ENCODE measurements around the gene NAGPA.

The NAGPA gene

GRCh38 chr16:5018793-5019192, 14.9 kb downstream of the NAGPA start:
- no peak for TF ChIP-seq CTCF (IDR thresholded peaks at IDR 0.05; ENCODE audit: borderline replicate concordance, insufficient read depth, low read depth, low read length)
- no peak overlapping the region for H3K4me3 ChIP-seq (ENCODE audit: low read depth, low read length)

- H3K4me3 ChIP-seq (ENCODE audit: low read depth, low read length) = no peak overlapping the region
- no peak for TF ChIP-seq CTCF (IDR thresholded peaks at IDR 0.05; ENCODE audit: borderline replicate concordance, insufficient read depth, low read depth, low read length)
Measured at GRCh38 chr16:5017678-5017969, 16.1 kb downstream of the NAGPA start.

GRCh38 chr16:5016967-5017677, 16.6 kb downstream of the NAGPA start:
- no peak for TF ChIP-seq CTCF (IDR thresholded peaks at IDR 0.05; ENCODE audit: borderline replicate concordance, insufficient read depth, low read depth, low read length)

GRCh38 chr16:5015887-5016286, 17.8 kb downstream of the NAGPA start:
- TF ChIP-seq CTCF (IDR thresholded peaks at IDR 0.05; ENCODE audit: borderline replicate concordance, insufficient read depth, low read depth, low read length) = no peak
- no peak overlapping the region for H3K4me3 ChIP-seq (ENCODE audit: low read depth, low read length)

More at GRCh38 chr16:5016967-5017677, 16.6 kb downstream of the NAGPA start:
- no peak overlapping the region for H3K4me3 ChIP-seq (ENCODE audit: low read depth, low read length)

- no peak overlapping the region for H3K4me3 ChIP-seq (ENCODE audit: low read depth, low read length)
- TF ChIP-seq CTCF (IDR thresholded peaks at IDR 0.05; ENCODE audit: borderline replicate concordance, insufficient read depth, low read depth, low read length) = no peak
Measured at GRCh38 chr16:5015351-5015750, 18.4 kb downstream of the NAGPA start.

- no peak for TF ChIP-seq CTCF (IDR thresholded peaks at IDR 0.05; ENCODE audit: borderline replicate concordance, insufficient read depth, low read depth, low read length)
- no peak overlapping the region for H3K4me3 ChIP-seq (ENCODE audit: low read depth, low read length)
Measured at GRCh38 chr16:5012887-5013286, 20.8 kb downstream of the NAGPA start.

GRCh38 chr16:5011637-5012036, 22.1 kb downstream of the NAGPA start:
- TF ChIP-seq CTCF (IDR thresholded peaks at IDR 0.05; ENCODE audit: borderline replicate concordance, insufficient read depth, low read depth, low read length) = no peak
- H3K4me3 ChIP-seq (ENCODE audit: low read depth, low read length) = no peak overlapping the region

All from GM12875 (cell line).